ENCODE measurements around the gene CAMK2G.

The CAMK2G gene

DNA sequence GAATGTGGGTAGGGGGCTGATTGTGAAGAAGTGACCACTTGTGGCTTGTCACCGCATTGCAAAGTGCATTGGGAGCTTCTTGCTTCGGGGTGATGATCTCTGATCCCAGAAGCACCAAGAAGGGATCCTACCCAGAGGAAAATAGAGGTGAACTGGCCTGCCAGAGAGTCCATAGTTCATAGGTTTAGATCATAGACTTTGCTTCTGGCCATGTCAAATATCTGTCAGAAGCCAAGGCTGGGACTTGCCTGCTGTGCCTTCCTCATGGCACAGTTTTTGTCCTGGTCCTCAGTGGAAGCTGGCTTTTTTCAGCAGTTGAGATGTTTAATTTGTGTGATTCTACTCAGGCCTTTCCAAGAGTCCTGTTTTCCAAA lies 87.9 kb downstream of the CAMK2G start:
- no peak for DNase-seq

DNA sequence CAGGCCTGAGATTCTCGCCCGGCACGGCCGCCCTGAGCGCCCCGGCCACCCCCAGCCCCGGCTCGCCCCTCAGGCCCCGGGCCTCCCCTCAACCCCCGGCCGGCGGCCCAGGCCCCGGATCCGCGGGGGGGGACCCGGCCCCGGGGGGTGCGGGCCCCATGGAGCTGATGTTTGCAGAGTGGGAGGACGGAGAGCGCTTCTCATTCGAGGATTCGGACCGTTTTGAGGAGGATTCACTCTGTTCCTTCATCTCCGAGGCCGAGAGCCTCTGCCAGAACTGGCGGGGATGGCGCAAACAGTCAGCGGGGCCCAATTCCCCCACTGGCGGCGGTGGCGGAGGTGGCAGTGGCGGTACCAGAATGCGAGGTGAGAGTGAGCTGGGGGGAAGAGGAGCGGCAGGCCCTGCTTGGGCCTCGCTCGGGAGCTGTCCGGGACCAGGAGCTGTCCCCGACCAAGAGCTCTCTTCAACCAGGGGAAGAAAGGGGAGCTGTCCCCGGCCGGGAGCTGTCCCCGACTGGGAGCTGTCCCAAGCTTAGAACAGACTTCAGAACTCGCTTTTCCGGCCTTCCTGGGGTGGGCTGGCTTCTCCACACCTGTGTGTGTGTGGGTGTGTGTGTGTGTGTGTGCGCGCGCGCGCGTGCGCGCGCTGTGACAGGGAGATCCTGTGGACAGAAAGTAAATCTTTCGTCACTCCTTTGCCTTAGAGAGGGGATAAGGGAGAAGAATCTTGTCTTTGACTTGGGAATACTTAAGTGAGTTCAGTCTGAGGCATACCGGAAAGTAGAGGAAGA lies 88.4 kb downstream of the CAMK2G start:
- no peak for DNase-seq

DNA sequence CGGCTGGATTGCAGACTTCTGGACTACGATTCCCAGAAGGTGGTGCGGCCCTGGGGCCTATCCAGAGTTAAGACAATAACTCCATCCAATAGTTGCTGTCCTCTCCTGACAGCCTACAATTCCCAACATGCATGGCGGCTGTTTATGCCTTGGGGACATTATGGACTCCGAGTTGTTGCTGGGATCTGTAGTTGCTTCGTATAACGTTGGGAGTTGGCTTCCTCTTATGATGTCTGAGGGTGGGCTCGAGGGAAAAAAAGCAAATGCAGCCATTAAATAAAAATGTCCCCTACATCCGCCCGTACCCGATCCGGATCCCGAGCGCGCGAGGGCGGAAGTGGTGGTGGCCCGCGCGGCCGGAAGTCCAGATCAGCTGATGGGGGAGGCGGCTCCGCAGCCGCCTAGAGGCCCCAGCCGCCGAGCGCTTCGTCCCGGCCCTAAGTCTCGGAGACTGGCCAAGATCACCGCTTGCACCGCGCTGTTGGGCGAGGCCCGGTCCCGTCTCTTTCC lies 89.1 kb downstream of the CAMK2G start, which contains the start of gene ZSWIM8:
Gene ZSWIM8 (plus strand): TSS at position 396 of the 510 bp plus-strand sequence. CDS start 273 bp downstream, outside the sequence.
- DNase-seq = peak; percentile 63

DNA sequence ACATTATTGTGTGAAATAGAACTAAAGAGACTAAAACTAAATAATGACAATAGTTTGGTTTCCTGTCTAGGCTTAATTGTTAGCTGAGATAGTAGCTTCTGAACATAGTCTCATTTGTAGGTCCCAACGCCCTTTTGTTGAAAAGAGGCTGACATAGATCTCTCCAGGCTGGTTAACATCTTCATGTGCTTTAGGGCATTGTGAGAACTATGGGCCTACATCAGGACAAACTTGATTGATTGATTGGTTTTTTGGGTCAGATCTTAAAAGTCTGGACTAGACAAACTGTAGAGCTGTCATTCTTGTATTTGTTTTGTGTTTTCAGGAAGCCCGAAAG lies 91.6 kb downstream of the CAMK2G start:
- no peak for DNase-seq

DNA sequence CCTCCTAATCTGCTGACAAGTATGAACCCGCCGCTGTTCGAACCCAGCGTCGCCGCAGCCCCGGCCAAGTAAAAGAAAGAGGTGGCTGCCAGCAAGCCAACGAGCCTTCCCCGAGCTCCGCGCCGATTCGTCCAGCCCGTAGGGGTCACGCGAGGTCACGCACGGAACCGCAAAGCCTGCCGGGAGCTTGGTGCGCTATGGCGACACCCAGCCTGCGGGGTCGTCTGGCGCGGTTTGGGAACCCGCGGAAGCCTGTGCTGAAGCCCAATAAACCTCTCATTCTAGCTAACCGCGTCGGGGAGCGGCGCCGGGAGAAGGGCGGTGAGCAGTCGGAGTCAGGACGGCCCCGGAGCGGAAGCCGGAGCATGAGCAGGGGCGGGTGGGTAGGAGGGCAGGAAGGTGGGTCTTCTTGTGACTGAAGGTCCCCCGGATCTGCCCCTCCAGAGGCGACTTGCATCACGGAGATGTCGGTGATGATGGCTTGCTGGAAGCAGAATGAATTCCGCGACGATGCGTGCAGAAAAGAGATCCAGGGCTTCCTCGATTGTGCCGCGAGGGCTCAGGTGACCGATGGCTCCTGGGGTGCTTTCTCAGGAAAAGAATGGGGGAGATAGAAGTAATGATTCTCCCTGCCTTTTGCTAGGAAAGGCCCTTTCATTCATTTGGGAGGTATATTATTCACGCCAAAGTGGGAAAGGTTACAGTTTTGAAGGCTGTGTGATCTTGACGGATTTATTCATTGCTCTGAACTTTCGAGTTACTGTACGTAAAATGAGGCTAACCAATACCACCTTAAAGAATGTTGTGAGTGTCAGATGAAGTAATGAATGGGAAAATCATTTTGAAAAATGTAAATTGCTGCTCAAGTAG lies 92.2 kb downstream of the CAMK2G start, which contains the start of gene CHCHD1:
Gene CHCHD1 (plus strand): TSS at position 170 of the 870 bp plus-strand sequence. CDS start 28 bp downstream, at position 198.
- peak; percentile 34 for DNase-seq

DNA sequence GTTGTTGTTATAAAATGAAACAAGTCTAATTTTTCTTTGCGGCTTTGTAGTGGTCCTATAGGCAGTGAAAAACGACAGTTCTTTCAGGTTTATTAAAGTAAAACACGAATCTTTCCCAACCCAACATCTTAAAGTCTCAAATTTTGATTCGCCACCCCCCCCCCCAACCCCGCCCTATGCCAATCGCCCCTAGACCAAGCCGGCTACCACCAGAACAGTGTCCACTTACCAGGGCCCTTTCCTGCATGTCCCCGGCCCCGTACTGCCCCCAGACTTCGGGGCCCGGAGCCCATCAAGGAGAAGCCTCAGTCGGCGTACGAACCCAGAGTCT lies 92.8 kb downstream of the CAMK2G start:
- DNase-seq = no peak

DNA sequence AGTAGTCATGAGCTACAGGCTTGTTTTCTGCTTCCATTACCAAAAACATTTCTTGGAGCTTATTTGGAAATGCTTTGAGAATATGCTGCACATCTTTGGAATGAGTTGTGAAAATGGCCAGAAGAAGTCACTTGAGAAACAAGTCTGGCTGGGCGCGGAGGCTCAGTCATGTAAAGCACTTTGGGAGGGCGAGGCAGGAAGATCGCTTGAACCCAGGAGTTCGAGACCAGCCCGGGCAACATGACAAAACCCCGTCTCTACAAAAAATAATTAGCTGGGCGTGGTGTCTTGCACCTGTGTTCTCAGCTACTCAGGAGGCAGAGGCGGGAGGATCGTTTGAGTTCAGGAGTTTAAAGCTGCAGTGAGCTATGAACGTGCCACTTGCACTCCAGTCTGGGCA lies 93.4 kb downstream of the CAMK2G start:
- no peak for DNase-seq

DNA sequence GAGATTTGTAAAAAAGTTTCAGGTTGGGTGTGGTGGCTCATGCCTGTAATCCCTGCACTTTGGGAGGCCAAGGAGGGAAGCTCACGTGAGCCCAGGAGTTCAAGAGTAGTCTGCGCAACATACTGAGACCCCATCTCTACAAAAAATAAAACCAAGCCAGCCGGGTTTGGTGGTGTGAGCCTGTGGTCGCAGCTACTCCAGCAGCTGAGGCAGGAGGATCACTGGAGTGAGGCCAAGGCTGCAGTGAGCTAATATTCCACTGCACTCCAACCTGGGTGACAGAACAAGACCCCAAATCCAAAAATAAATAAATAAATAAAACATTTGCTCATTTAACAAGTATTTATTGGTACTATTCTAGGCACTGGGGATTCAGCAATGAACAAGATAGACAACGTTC lies 94.1 kb downstream of the CAMK2G start:
- DNase-seq = no peak

DNA sequence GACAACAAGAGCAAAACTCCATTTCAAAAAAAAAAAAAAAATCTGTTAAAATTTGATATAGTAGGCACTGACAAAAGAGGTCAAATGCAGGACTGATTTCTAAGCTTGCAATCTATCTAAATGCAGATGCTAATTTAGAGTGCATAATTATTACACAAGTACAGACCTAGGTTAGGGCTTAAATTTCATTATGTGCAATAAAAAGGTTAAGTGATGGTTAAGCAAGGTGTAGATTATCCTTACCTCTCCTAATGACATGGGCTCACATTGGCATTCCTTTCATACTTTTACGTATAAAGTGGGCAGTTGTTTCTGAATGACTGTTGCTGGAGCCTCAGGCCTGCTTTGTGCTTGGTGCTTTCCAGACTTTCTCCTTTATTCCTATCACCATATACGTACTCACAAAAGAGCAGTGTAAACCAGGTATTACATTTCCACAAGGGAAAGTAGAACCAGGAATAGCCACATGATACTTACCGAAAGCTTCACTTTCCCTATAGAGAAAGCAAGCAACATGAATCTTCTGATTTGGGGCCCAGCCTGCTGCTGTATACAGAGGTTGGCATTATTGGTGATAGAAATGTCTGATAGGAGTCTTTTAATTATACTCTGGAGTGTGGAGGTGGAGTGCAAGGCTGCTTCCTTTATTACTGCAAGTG lies 94.7 kb downstream of the CAMK2G start:
- no peak for DNase-seq

DNA sequence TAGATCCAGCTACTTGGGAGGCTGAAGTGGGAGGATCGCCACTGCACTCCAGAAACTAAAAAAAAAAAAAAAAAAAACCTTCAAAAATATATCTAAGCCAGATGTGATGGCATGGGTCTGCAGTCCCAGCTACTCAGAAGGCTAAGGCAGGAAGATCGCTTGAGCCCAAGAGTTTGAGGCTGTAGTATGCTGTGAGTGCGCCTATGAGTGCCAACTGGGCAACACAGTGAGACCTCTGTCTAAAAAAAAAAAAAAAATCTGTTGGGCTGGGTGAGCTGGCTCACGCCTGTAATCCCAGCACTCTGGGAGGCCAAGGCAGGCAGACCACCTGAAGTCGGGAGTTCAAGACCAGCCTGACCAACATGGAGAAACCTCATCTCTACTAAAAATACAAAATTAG lies 95.3 kb downstream of the CAMK2G start:
- DNase-seq = no peak

DNA sequence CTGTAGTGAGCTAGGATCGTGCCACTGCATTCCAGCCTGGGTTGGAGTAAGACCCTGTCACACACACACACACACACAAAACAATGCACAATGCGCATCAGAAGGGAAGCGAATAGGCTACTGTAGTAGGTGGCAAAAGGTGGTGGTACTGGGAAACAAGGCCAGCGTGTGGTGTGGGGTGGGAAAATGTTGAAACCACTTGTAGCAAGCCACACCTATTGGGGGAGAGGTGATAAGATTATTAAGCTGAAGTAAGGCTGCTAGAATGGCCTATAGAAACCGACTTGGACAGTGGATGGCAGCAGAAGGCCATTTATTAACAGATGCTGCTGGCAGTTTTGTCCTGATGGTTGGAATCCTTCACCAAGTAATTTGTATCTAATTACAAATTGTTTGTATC lies 99.7 kb downstream of the CAMK2G start:
- DNase-seq = no peak

DNA sequence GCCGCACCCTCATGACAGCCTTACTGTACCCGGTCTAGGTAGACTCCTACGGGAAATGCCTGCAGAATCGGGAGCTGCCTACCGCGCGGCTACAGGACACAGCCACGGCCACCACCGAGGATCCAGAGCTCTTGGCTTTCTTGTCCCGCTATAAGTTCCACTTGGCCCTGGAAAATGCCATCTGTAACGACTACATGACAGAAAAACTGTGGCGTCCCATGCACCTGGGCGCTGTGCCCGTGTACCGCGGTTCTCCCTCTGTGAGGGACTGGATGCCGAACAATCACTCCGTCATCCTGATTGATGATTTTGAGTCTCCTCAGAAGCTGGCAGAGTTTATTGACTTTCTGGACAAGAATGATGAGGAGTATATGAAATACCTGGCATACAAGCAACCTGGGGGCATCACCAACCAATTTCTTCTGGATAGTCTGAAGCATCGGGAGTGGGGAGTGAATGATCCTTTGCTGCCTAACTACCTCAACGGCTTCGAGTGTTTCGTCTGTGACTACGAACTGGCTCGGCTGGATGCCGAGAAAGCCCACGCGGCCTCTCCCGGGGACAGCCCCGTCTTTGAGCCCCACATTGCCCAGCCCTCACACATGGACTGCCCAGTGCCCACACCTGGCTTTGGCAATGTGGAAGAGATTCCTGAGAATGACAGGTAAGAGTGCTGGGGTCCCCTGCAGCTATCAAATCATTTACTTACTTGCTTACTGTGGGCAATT lies 101.0 kb downstream of the CAMK2G start:
- DNase-seq = no peak

DNA sequence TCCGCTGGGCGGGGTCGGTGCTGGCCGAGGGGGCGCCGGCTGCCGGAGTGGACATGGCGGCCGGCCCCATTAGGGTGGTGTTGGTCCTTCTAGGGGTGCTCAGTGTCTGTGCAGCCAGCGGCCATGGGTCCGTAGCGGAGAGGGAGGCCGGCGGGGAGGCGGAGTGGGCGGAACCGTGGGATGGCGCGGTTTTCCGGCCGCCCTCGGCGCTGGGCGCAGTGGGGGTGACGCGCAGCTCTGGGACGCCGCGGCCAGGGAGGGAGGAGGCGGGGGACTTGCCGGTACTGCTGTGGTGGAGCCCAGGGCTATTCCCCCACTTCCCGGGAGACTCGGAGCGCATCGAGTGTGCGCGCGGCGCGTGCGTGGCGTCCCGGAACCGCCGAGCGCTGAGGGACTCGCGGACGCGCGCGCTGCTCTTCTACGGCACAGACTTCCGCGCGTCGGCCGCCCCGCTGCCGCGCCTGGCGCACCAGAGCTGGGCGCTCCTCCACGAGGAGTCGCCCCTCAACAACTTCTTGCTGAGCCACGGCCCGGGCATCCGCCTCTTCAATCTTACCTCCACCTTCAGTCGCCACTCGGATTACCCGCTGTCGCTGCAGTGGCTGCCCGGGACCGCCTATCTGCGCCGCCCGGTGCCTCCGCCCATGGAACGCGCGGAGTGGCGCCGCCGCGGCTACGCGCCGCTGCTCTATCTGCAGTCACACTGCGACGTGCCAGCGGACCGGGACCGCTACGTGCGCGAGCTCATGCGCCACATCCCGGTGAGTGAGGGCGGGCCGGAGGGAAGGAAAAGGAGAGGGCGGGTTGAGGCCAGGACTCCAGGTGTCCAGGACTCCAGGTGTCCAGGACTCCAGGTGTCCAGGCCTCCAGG lies 101.8 kb downstream of the CAMK2G start:
- DNase-seq = no peak

DNA sequence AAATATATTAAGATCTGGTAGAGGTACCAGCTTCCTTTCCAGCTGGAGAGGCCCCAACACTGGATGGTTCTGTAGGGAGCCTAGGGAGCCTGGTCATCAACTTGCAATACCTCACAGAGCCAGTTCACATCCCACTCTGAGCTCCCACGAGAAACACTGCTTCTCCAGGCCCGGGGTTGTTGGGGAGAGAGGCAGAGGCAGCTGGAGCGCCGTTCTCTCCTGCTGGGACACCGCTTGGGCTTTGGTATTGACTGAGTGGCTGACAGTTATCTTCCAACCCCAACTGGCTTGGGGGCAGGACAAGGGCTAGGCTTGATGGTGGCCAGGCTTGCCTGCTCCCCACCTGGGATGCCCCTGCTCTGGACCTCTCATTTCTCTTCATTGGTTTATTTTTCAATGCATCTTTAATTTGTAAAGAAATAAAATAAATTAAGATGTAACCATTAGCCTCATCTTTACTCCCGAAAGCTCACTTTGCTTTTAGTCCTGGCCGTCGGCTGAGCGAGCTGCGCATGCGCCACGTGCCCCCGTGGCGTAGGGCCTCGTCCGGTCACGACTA lies 102.6 kb downstream of the CAMK2G start:
- no peak for DNase-seq

DNA sequence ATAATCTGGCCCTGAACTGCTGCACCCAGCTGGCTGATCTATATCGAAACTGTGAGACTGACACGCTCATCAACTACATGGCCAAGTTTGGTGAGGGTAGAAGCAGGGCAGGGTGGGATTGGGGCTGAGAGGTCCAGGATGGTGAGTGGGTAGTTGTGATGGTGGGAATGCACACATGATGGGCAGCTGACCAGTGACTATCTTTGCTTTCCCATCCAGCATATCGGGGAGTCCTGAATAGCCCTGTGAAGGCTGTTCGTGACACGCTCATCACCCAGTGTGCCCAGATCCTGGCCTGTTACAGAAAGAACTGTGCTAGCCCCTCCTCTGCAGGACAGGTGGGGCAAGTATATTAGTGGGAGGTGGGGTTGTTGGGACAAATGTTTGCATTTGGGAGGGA lies 105.0 kb downstream of the CAMK2G start:
- DNase-seq = no peak

DNA sequence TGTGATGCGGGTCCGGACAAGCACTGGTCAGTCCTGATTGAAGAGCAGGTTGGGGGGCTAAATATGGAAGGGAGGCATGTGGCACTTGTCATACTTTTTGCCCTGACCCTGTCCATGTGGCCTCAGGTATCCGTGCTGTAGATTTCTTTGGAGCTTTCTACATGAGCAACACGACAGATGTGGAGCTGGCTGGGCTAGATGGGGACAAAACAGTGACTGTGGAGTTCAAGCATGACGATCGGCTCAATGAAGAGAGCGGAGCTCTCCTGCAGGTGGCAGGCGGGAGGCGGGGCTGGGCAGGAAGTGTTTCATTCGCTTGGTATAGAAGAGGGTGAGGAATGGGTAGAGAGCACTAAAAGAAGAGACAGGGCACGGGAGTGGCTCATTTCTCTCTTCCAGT lies 105.5 kb downstream of the CAMK2G start:
- DNase-seq = no peak

DNA sequence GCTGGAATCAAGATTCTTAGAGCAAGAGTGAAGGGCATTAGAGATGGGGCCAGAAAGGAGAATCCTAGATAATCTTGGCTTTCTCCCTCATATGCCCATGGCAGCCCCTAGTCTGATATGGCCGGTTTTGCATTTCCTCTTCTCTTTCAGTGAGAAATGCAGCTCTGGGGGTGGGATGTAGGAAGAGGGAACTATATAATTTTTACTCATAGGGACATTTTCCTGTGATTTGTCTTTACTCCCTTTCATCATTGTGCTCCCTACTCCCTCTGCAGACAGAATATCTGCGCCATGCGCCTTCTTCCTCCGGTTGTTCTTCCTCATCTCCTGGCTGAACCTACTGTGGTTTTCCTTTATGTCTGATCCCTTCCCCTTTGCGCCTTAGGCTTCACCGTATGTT lies 109.3 kb downstream of the CAMK2G start:
- no peak for DNase-seq

DNA sequence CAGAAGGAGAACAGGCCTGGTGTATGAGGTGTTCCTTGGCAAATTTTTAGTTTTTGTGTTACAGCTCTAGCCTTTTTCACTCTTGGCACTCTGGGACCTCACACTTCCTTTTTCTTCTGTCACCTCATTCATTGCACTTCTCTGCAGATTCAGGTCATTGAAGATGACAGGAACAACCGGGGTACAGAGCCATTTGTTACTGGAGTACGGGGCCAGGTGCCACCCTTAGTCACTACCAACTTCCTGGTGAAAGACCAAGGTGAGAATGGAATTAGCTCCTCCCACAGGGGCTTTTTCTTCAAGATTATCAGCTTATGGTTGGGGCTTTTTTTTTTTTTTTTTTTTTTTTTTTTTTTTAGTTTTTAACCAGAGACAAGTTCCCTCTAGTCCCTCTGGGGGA lies 111.0 kb downstream of the CAMK2G start:
- no peak for DNase-seq

DNA sequence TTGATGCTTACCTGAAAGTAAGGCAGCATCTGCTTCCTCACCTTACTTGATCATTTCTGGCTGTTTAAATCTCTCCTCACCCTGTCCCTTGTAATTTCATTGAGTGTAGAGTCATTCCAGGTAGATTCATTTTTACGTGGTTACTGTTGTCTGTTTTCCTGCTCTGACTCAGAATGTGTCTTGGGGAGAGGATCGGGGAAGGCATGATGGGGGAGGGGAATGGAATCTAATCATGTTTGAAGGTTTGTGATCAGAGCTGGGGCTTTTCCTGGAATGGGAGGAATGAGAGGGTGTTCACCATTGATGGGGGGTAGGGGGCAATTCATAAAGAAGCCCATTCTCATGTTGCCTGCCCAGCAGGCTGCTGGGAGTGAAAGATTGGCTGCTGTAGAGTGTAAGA lies 111.4 kb downstream of the CAMK2G start:
- DNase-seq = no peak
